Mucosa of gallbladder (tissue), 1 donor: ENCODE measurements around the gene ZNF560. TPM values are rescaled to one million over a fixed set of nuclear protein-coding genes. Genes with fewer than 3 reads are reported as not detected.
A peak's percentile ranks its signal among the peaks of the same experiment; 100 is the strongest.

Experiments used
- DNase-seq: peaks from one replicate; pipeline ENCODE4 v3.0.0-alpha.2; 2020; ENCODE audit warnings: low spot score
- total RNA-seq: library from RNA; stranded (reverse); gene quantifications from one replicate; pipeline ENCODE4 v1.2.1, GENCODE V29; 2021
- donor health status: DM: no; HTN: no; CAD: no.

The ZNF560 gene
- total RNA-seq, 1 donor from 2014 or later = not detected

GRCh38 chr19:9435279-9436268 is 62.8 kb downstream of the ZNF560 start, which contains the start of gene ZNF266:
TSS of gene ZNF266 (minus strand) at chr19:9435573. CDS start at chr19:9420089, 15,484 bp downstream.
- DNase-seq = peak; percentile 92

- DNase-seq = peak; percentile 10
Observed at GRCh38 chr19:9431475-9431874, 66.9 kb downstream of the ZNF560 start.

- no peak for DNase-seq
Observed at GRCh38 chr19:9430444-9430843, 68.0 kb downstream of the ZNF560 start.

- DNase-seq = no peak
Observed at GRCh38 chr19:9427941-9428340, 70.5 kb downstream of the ZNF560 start.

Other genes starting within 250 kb of the ZNF560 start
- gene OR7E24, start 247.7 kb downstream of the ZNF560 start, total RNA-seq = not detected
- 6.3 TPM for gene ZNF699, start 188.8 kb downstream of the ZNF560 start, total RNA-seq
- gene ZNF559, start 174.4 kb downstream of the ZNF560 start, total RNA-seq = 19.9 TPM
- 3.4 TPM for gene ZNF177, start 135.6 kb downstream of the ZNF560 start, total RNA-seq
- gene ZNF266, start 63.0 kb downstream of the ZNF560 start, total RNA-seq = 23.0 TPM
- 24.7 TPM for gene ZNF426, start 40.0 kb upstream of the ZNF560 start, total RNA-seq
- 24.3 TPM for gene ZNF121, start 85.9 kb upstream of the ZNF560 start, total RNA-seq
- gene ZNF561, start 122.6 kb upstream of the ZNF560 start, total RNA-seq = 54.2 TPM
- gene ZNF562, start 176.5 kb upstream of the ZNF560 start, total RNA-seq = 34.5 TPM